HS-5 (cell line): ENCODE results near the gene CC2D2B.
"Not testable (repeated sequence)": the region's sequence is repeated elsewhere in the genome, so short reads cannot be mapped to it uniquely, and the experiment has no call there.

Experiments
- DNase-seq: peaks from one replicate; pipeline ENCODE4 v3.0.0-alpha.2; 2012; ENCODE audit warnings: low read depth

The CC2D2B gene

DNA sequence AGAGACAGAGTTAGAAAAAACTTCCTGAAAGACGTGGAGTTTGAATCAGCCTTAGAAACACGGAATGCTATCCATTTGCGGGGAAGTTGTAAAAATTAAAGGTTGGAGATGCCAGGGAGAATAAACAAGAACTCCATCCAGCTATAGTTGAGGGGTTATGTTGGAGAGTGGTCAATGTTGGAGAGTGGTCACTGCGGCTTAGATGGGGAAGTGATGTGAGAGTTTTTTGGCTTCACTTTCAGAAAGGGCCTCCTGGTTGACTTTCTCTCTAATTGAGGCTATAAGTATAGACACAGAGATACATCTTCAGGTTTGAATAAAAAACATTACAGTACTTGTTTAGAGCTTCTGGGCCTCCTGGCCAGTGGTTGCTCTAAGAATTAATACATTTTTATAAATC lies 675 bp downstream of the CC2D2B start:
- DNase-seq, result no peak

- DNase-seq, result no peak
These were observed 1.8 kb downstream of the CC2D2B start for GRCh38 chr10:95909561-95909960.

GRCh38 chr10:95916039-95916438 lies 8.3 kb downstream of the CC2D2B start:
- DNase-seq, result not testable (repeated sequence)

GRCh38 chr10:95920798-95921426 lies 13.1 kb downstream of the CC2D2B start:
- no peak for DNase-seq

DNA sequence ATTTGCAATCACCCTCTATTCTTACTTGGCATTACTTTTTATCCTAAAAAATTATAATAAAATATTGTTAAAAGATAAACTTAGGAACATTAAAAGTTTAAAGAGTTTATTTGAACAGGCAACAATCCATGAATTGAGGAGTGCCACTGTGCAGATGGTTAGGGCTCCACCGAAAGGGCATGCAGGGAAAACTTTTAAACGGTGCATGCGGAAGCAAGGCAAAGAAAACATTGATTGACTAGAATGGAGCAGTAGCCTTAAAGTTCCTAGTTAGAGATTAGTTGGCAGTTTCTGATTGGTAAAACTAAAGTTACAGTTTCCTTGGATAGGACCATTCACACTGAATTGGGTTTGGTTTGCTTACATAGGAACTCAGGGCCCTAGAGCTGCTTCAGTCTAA lies 17.3 kb downstream of the CC2D2B start:
- DNase-seq, result no peak

GRCh38 chr10:95935429-95935828 lies 27.7 kb downstream of the CC2D2B start:
- DNase-seq, result no peak

GRCh38 chr10:95941115-95941514 lies 33.3 kb downstream of the CC2D2B start:
- DNase-seq, result no peak

GRCh38 chr10:95963202-95963990 lies 55.6 kb downstream of the CC2D2B start:
- no peak for DNase-seq

GRCh38 chr10:95963991-95964389 lies 56.2 kb downstream of the CC2D2B start:
- DNase-seq, result no peak

- no peak for DNase-seq
These were observed 57.0 kb downstream of the CC2D2B start for GRCh38 chr10:95964756-95965155.

DNA sequence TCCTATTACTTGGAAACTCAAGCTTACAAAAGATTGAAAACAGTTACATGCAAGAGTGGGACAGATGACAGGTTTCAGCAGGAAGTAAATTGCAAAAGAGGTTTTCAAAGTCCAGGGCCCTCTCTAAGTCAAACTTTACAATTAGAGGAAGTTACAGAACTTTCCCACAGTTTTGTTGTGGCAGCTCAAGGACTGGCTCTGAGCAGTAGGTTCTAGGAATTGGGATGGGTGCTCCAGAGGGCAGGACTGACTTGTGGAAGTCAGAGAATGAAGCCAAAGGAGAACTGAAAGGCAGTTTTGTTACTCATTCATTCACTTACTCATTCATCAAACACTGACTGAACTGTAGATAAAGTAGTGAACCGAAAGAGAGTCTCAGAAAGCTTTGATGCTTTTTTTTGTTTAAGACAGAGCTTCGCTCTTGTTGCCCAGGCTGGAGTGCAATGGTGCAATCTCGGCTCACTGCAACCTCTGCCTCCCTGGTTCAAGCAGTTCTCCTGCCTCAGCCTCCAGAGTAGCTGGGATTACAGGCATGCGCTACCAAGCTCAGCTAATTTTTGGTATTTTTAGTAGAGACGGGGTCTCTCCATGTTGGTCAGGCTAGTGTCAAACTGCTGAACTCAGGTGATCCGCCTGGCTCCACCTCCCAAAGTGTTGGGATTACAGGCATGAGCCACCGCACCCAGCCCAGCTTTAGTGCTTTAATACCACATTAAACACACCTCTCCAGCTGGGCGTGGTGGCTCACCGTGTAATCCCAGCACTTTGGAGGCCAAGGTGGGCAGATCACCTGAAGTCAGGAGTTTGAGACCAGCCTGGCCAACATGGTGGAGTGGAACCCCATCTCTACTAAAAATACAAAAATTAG lies 68.8 kb downstream of the CC2D2B start:
- no peak for DNase-seq

DNA sequence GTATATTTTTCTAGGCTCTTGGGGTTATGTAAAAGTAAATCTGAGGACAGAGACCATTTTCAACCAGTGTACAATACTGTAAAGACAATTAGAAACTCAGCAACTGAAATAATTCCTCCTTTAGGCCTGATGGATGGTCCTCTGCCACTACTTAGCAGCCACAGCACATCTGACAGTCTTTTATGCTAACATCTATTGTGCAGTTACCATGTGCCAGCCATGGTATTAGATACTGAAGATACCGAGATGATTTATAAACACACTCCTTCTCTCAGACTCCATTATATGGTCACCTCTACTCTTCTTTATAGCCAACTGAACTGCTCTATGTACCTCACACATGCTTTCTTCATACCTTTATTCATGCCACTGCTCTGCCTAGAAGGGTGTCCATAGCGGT lies 74.4 kb downstream of the CC2D2B start:
- no peak for DNase-seq

DNA sequence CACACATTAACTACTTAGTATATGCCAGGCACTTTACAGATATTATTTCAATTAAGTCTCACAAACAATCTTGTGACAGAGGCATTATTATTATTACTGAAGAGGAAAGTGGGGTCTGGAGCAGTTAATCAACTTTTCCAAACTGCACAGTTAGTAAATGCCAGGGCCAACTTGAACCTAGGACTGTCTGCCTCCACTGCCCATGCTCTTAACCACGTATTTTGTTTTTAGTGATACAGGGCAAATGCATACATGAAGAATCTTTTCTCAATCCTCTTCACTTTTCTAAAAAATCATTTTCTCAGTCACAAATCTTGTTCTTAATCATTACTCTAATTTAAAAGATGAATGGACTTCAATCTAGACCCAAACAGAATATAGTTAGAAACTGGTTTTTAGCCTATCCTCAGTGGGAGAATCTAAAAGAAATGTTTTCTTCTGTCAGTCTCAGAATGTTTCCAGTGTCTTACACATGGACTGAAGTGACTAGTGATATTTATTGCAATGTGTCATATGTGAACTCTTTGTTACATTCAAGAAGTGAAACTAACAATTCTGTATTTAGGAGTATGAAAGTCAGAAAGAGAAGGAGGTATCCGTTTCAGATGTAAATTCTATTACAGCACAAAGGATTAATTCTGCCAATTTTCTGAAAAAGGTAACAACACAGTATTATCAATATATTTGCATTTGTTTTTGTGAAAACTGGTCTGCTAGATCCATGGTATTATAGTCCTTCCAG lies 80.1 kb downstream of the CC2D2B start:
- no peak for DNase-seq

- DNase-seq, result no peak
These were observed 80.9 kb downstream of the CC2D2B start for GRCh38 chr10:95988702-95989101.

DNA sequence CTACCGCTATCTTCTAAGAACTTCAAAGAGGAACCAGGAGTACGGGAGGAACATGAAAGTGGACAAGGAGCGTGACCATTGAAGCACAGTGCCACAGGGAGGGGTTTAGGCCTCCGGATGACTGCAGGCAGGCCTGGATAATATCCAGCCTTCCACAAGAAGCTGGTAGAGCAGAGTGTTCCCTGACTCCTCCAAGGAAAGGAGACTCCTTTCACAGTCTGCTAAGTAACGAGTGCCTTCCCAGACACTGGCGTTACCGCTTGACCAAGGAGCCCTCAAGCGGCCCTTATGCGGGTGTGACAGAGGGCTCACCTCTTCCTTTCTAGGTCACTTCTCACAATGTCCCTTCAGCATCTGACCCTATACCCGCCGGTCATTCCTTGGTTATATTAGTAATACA lies 86.6 kb downstream of the CC2D2B start:
- DNase-seq, result not testable (repeated sequence)

DNA sequence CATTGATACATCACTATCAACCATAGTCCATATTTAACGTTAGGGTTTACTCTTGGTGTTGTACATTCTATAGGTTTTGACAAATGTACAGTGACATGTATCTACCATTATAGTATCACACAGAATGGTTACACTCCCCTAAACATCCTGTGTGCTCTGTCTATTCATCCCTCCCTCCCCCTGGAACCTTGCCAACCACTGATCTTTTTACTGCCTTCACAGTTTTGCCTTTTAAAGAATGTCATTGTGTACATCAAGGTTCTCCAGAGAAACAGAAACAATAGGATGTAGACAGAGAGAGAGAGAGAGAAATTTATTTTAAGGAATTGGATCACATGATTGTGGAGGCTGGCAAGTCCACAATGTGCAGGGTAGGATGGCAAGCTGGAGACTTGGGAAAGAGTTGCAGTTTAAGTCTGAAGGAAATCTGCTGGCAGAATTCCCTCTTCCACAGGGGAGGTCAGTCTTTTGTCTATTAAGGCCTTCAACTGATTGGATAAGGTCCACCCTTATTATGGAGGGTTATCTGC lies 90.5 kb downstream of the CC2D2B start:
- no peak for DNase-seq

GRCh38 chr10:96013956-96014355 lies 106.2 kb downstream of the CC2D2B start:
- DNase-seq, result no peak

GRCh38 chr10:96014473-96015102 lies 106.8 kb downstream of the CC2D2B start:
- DNase-seq, result no peak

DNA sequence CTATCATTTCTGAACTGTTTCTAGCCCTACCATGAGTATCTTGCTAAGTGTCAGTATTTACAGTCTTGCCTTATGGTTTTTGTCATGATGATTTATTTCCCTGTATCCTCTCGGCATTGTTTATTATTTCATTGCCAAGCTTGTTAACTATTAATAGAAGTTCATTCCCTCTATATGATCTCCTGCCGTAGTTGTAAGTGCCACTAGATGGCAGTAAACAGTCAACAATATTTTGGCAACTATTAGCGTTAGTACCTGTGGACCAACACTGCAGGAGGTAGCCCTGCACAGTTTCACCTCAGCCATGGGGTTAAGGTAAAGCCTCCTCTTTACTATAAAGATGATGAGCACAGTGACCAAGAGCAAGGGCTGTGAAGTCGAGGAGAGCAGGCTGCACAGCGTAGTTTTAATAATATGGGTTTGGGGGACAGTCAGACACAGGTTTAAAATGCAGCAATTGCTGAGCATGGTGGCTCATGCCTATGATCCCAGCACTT lies 109.5 kb downstream of the CC2D2B start:
- peak; percentile 19 for DNase-seq

GRCh38 chr10:96021332-96021731 lies 113.6 kb downstream of the CC2D2B start:
- no peak for DNase-seq

- no peak for DNase-seq
These were observed 115.0 kb downstream of the CC2D2B start for GRCh38 chr10:96022739-96023138.
